HEK293 (cell line): ENCODE results near the gene RHBDD1.

ENCODE experiments used
- CTCF ChIA-PET: fragments of 350-600 bp; formaldehyde crosslinking; extraction: SDS; loops from one replicate; lab custom pipeline; 2021; ENCODE audit warnings: antibody characterized with exemption; lab: Yijun Ruan, JAX
- POLR2A ChIA-PET: fragments of 300-600 bp; formaldehyde crosslinking; extraction: SDS; loops from one replicate; lab custom pipeline; 2020; ENCODE audit warnings: antibody characterized with exemption, inconsistent platforms; lab: Yijun Ruan, JAX
- H3K27ac ChIP-seq: fragments of 200-500 bp; sonication (Bioruptor generic); 2 replicates; pipeline ENCODE4 v1.5.1; 2014; ENCODE audit warnings: low read depth, low read length, control low read depth, inconsistent platforms; ENCODE audit errors: extremely low read depth
- H3K36me3 ChIP-seq, 2 experiments: fragments of 200-500 bp in 1 of 2; sonication (Bioruptor generic) in 1 of 2; 1 replicate in 1 of 2; 2 replicates in 1 of 2; pipeline ENCODE4 v1.5.1; 2014 to 2017; ENCODE audit warnings: inconsistent platforms in 2 of 2, low read length in 2 of 2; ENCODE audit not compliant: control insufficient read depth in 2 of 2, insufficient read depth in 1 of 2
- H3K4me1 ChIP-seq: fragments of 200-500 bp; sonication (Bioruptor generic); 2 replicates; pipeline ENCODE4 v1.5.1; 2014; ENCODE audit warnings: mild to moderate bottlenecking, low read length, inconsistent platforms; ENCODE audit not compliant: control insufficient read depth, insufficient read depth
- H3K4me3 ChIP-seq: 2 replicates; pipeline ENCODE4 v1.5.1; 2011; ENCODE audit warnings: low read depth, mild to moderate bottlenecking, control low read depth, low read length, moderate library complexity
- H3K9me3 ChIP-seq: fragments of 200-500 bp; sonication (Bioruptor generic); 2 replicates; pipeline ENCODE4 v1.5.1; 2014; ENCODE audit warnings: low read depth, low read length, inconsistent platforms; ENCODE audit not compliant: control insufficient read depth, insufficient read depth
- AEBP2 ChIP-seq: fragments of 450-650 bp; formaldehyde crosslinking; IDR thresholded peaks from 2 replicates; pipeline ENCODE4 v1.5.1; 2016; ENCODE audit warnings: missing biosample characterization, missing genetic modification characterization, borderline replicate concordance
- KLF8 ChIP-seq: fragments of 450-650 bp; formaldehyde crosslinking; IDR thresholded peaks from 2 replicates; pipeline ENCODE4 v1.5.1; 2016; ENCODE audit warnings: missing biosample characterization, missing genetic modification characterization
- ZBTB10 ChIP-seq: fragments of 450-650 bp; formaldehyde crosslinking; IDR thresholded peaks from 2 replicates; pipeline ENCODE4 v1.5.1; 2016; ENCODE audit warnings: missing biosample characterization, missing genetic modification characterization
- ZBTB8A ChIP-seq: fragments of 450-650 bp; formaldehyde crosslinking; IDR thresholded peaks from 2 replicates; pipeline ENCODE4 v1.5.1; 2016; ENCODE audit warnings: missing biosample characterization, missing genetic modification characterization
- ZNF121 ChIP-seq: fragments of 450-650 bp; formaldehyde crosslinking; IDR thresholded peaks from 2 replicates; pipeline ENCODE4 v1.5.1; 2016; ENCODE audit warnings: missing biosample characterization, missing genetic modification characterization
- ZNF175 ChIP-seq: fragments of 450-650 bp; formaldehyde crosslinking; IDR thresholded peaks from 2 replicates; pipeline ENCODE4 v1.5.1; 2016; ENCODE audit warnings: missing biosample characterization, missing genetic modification characterization
- ZNF248 ChIP-seq: fragments of 450-650 bp; formaldehyde crosslinking; IDR thresholded peaks from 2 replicates; pipeline ENCODE4 v1.5.1; 2017; ENCODE audit warnings: missing biosample characterization, missing genetic modification characterization
- ZNF350 ChIP-seq: fragments of 450-650 bp; formaldehyde crosslinking; IDR thresholded peaks from 2 replicates; pipeline ENCODE4 v1.5.0; 2017; ENCODE audit warnings: missing biosample characterization, mild to moderate bottlenecking, missing genetic modification characterization
- ZNF426 ChIP-seq: fragments of 450-650 bp; formaldehyde crosslinking; IDR thresholded peaks from 2 replicates; pipeline ENCODE4 v1.5.1; 2017; ENCODE audit warnings: missing biosample characterization, missing genetic modification characterization, mild to moderate bottlenecking, inconsistent platforms, moderate library complexity
- ZNF518A ChIP-seq: fragments of 450-650 bp; formaldehyde crosslinking; conservative IDR thresholded peaks from 2 replicates; pipeline ENCODE4 v1.5.1; 2016; ENCODE audit warnings: low read depth, missing biosample characterization, missing genetic modification characterization
- ZNF549 ChIP-seq: fragments of 450-650 bp; IDR thresholded peaks from 2 replicates; pipeline ENCODE4 v1.5.1; 2018; ENCODE audit warnings: missing biosample characterization, missing genetic modification characterization, mild to moderate bottlenecking, inconsistent platforms, moderate library complexity
- ZNF555 ChIP-seq: fragments of 450-650 bp; formaldehyde crosslinking; conservative IDR thresholded peaks from 2 replicates; pipeline ENCODE4 v1.5.1; 2017; ENCODE audit warnings: missing biosample characterization, mild to moderate bottlenecking, missing genetic modification characterization, inconsistent platforms
- ZNF664 ChIP-seq: fragments of 450-650 bp; formaldehyde crosslinking; IDR thresholded peaks from 2 replicates; pipeline ENCODE4 v1.5.1; 2016; ENCODE audit warnings: missing biosample characterization, missing genetic modification characterization
- ZNF704 ChIP-seq: fragments of 450-650 bp; formaldehyde crosslinking; IDR thresholded peaks from 2 replicates; pipeline ENCODE4 v1.5.1; 2016; ENCODE audit warnings: missing biosample characterization, missing genetic modification characterization

The RHBDD1 gene

GRCh38 chr2:226983895-226984749 is 148.3 kb downstream of the RHBDD1 start:
- no peaks in the 10 kb centered on the region for H3K9me3 ChIP-seq
- POLR2A ChIA-PET: no interaction called here
- no peaks in the 10 kb centered on the region for H3K36me3 ChIP-seq
- no peak for TF ChIP-seq ZNF350 (tag by site-specific recombination)
- no peak for TF ChIP-seq AEBP2 (tag by site-specific recombination)
- TF ChIP-seq ZNF664 (tag by site-specific recombination): no peak
- no peak for TF ChIP-seq KLF8 (tag by site-specific recombination)
- no peak for TF ChIP-seq ZNF549 (tag by site-specific recombination)
- no peak for TF ChIP-seq ZNF175 (tag by site-specific recombination)
- no peak for TF ChIP-seq ZBTB8A
- TF ChIP-seq ZNF426 (tag by site-specific recombination): no peak
- TF ChIP-seq ZNF704 (tag by site-specific recombination): no peak
- TF ChIP-seq ZNF518A (tag by site-specific recombination): no peak
- no peak for TF ChIP-seq ZBTB10 (tag by site-specific recombination)
- no peak for TF ChIP-seq ZNF555 (tag by site-specific recombination)
- TF ChIP-seq ZNF121 (tag by site-specific recombination): no peak
- TF ChIP-seq ZNF248 (tag by site-specific recombination): no peak
- CTCF ChIA-PET: interaction anchor here (1.0 to 2.1 kb wide), 3 partner anchors 53 to 182 kb away, joined by 3 to 8 read pairs (median 6); no protein-coding TSS in a partner anchor
- H3K4me1 ChIP-seq: no peaks in the 10 kb centered on the region
- no peak overlapping the region for H3K27ac ChIP-seq
- H3K4me3 ChIP-seq: no peak overlapping the region
